ENCODE measurements around the gene EFHD1.
"Not testable (repeated sequence)": the region's sequence is repeated elsewhere in the genome, so short reads cannot be mapped to it uniquely, and the experiment has no call there.

The EFHD1 gene

GRCh38 chr2:232707076-232707475, 73.7 kb downstream of the EFHD1 start:
- Histone ChIP-seq H3K4me3 (no peak overlapping the region), H3K4me2 (no peak overlapping the region), H3K27me3 (no peaks in the 10 kb centered on the region), H3K4me1 (no peaks in the 10 kb centered on the region), H3K27ac (no peak overlapping the region), H4K20me1 (peaks cover 84% of the 10 kb centered on the region), H3K9me3 (peaks cover 22% of the 10 kb centered on the region), H3K36me3 (peaks cover 93% of the 10 kb centered on the region), H3K9ac (no peak overlapping the region)
- TF ChIP-seq Cebpa-rat (IDR thresholded peaks at IDR 0.05): no peak

GRCh38 chr2:232713505-232713904, 80.1 kb downstream of the EFHD1 start:
- no peak for TF ChIP-seq Cebpa-rat (IDR thresholded peaks at IDR 0.05)
- Histone ChIP-seq H3K27me3 (no peaks in the 10 kb centered on the region), H3K27ac (no peak overlapping the region), H3K4me3 (no peak overlapping the region), H4K20me1 (peaks cover 82% of the 10 kb centered on the region), H3K9me3 (peaks cover 33% of the 10 kb centered on the region), H3K4me2 (no peak overlapping the region), H3K36me3 (peaks cover 81% of the 10 kb centered on the region), H3K4me1 (no peaks in the 10 kb centered on the region), H3K9ac (no peak overlapping the region)

GRCh38 chr2:232714969-232715368, 81.6 kb downstream of the EFHD1 start:
- peaks cover 30% of the 10 kb centered on the region for H3K9me3 ChIP-seq
- H3K4me2 ChIP-seq: no peak overlapping the region
- H3K27me3 ChIP-seq: no peaks in the 10 kb centered on the region
- H3K4me1 ChIP-seq: no peaks in the 10 kb centered on the region
- H3K27ac ChIP-seq: no peak overlapping the region
- H3K9ac ChIP-seq: no peak overlapping the region
- TF ChIP-seq Cebpa-rat (IDR thresholded peaks at IDR 0.05): no peak
- peaks cover 79% of the 10 kb centered on the region for H3K36me3 ChIP-seq
- no peak overlapping the region for H3K4me3 ChIP-seq
- peaks cover 83% of the 10 kb centered on the region for H4K20me1 ChIP-seq

GRCh38 chr2:232720056-232720455, 86.7 kb downstream of the EFHD1 start:
- not testable (repeated sequence) for H3K4me2 ChIP-seq, H3K4me1 ChIP-seq, H3K27ac ChIP-seq, H3K4me3 ChIP-seq, H3K9me3 ChIP-seq, H3K27me3 ChIP-seq, H3K9ac ChIP-seq
- Histone ChIP-seq H3K36me3 (peaks cover 85% of the 10 kb centered on the region), H4K20me1 (peaks cover 97% of the 10 kb centered on the region)

- TF ChIP-seq Cebpa-rat (IDR thresholded peaks at IDR 0.05): no peak
- no peak overlapping the region for H3K4me2 ChIP-seq
- H3K27me3 ChIP-seq: no peaks in the 10 kb centered on the region
- no peak overlapping the region for H3K27ac ChIP-seq
- peaks cover 10% of the 10 kb centered on the region; the same call in 1 of the 2 replicates for H3K9me3 ChIP-seq
- 0 out of 2 replicates have a peak, but pooled peaks cover 6% of the 10 kb centered on the region for H3K4me1 ChIP-seq
- H4K20me1 ChIP-seq: peaks cover 96% of the 10 kb centered on the region
- no peak overlapping the region for H3K4me3 ChIP-seq
- H3K36me3 ChIP-seq: peaks cover 93% of the 10 kb centered on the region
- no peak overlapping the region for H3K9ac ChIP-seq
Observed at GRCh38 chr2:232721261-232721660, 87.9 kb downstream of the EFHD1 start.

GRCh38 chr2:232721882-232722281, 88.5 kb downstream of the EFHD1 start:
- no peaks in the 10 kb centered on the region for H3K27me3 ChIP-seq
- H3K9me3 ChIP-seq: peaks cover 6% of the 10 kb centered on the region; the same call in 1 of the 2 replicates
- H3K9ac ChIP-seq: no peak overlapping the region
- peaks cover 91% of the 10 kb centered on the region for H3K36me3 ChIP-seq
- no peak overlapping the region for H3K4me2 ChIP-seq
- H4K20me1 ChIP-seq: peaks cover 93% of the 10 kb centered on the region
- H3K4me1 ChIP-seq: 0 out of 2 replicates have a peak, but pooled peaks cover 6% of the 10 kb centered on the region
- no peak overlapping the region for H3K4me3 ChIP-seq
- no peak overlapping the region for H3K27ac ChIP-seq
- TF ChIP-seq Cebpa-rat (IDR thresholded peaks at IDR 0.05): no peak

- peaks cover 4% of the 10 kb centered on the region; the same call in 1 of the 2 replicates for H3K9me3 ChIP-seq
- no peak for TF ChIP-seq Cebpa-rat (IDR thresholded peaks at IDR 0.05)
- no peak overlapping the region for H3K4me3 ChIP-seq
- no peaks in the 10 kb centered on the region for H3K27me3 ChIP-seq
- peaks cover 93% of the 10 kb centered on the region for H4K20me1 ChIP-seq
- H3K36me3 ChIP-seq: peaks cover 91% of the 10 kb centered on the region
- H3K9ac ChIP-seq: no peak overlapping the region
- H3K27ac ChIP-seq: no peak overlapping the region
- H3K4me1 ChIP-seq: 0 out of 2 replicates have a peak, but pooled peaks cover 6% of the 10 kb centered on the region
- H3K4me2 ChIP-seq: no peak overlapping the region
Observed at GRCh38 chr2:232723027-232723426, 89.6 kb downstream of the EFHD1 start.

GRCh38 chr2:232728785-232729184, 95.4 kb downstream of the EFHD1 start:
- Histone ChIP-seq H3K4me3 (no peak overlapping the region), H3K4me1 (no peaks in the 10 kb centered on the region), H3K9ac (no peak overlapping the region), H3K27me3 (no peaks in the 10 kb centered on the region), H4K20me1 (peaks cover 90% of the 10 kb centered on the region), H3K9me3 (no peaks in the 10 kb centered on the region), H3K27ac (no peak overlapping the region), H3K4me2 (no peak overlapping the region), H3K36me3 (peaks cover 93% of the 10 kb centered on the region)
- TF ChIP-seq Cebpa-rat (IDR thresholded peaks at IDR 0.05): no peak

- Histone ChIP-seq H3K9ac (no peak overlapping the region), H4K20me1 (peaks cover 87% of the 10 kb centered on the region), H3K27ac (no peak overlapping the region), H3K27me3 (no peaks in the 10 kb centered on the region), H3K4me2 (no peak overlapping the region), H3K36me3 (peaks cover 87% of the 10 kb centered on the region), H3K4me3 (no peak overlapping the region), H3K4me1 (no peaks in the 10 kb centered on the region), H3K9me3 (no peaks in the 10 kb centered on the region)
- TF ChIP-seq Cebpa-rat (IDR thresholded peaks at IDR 0.05): no peak
Observed at GRCh38 chr2:232731470-232731869, 98.1 kb downstream of the EFHD1 start.

Measured in BLaER1 (cell line).